ENCODE measurements around the gene ACMSD.

DNA sequence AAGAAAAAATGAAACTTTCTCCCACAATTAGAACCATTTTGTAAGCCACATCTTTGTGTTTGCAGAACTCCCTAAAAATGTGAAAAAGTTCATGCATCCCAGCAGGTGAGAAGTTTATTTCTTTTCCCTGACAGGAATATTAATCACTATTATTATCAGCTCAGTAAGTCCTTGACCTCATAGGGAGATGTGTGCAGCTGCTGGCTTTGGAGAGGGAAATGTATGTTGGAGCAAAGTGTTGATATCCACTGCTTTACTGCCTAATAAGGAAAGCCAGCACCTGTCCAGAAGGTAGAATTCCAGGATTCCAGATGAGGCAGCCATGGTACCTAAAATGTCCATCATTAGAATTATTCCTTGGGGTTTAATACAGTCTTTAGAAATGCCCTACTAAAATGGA, 44.4 kb downstream of the ACMSD start:
- no peak for TF ChIP-seq CTCF (IDR thresholded peaks at IDR 0.05)
- no peak for TF ChIP-seq POLR2A (IDR thresholded peaks at IDR 0.05)

Data from testis (tissue), 2 donors.